Measurements from ENCODE around the gene CLEC16A.

Gene CLEC16A

GRCh38 chr16:11094075-11094856 is 149.9 kb downstream of the CLEC16A start:
- TF ChIP-seq, protein P1, sequence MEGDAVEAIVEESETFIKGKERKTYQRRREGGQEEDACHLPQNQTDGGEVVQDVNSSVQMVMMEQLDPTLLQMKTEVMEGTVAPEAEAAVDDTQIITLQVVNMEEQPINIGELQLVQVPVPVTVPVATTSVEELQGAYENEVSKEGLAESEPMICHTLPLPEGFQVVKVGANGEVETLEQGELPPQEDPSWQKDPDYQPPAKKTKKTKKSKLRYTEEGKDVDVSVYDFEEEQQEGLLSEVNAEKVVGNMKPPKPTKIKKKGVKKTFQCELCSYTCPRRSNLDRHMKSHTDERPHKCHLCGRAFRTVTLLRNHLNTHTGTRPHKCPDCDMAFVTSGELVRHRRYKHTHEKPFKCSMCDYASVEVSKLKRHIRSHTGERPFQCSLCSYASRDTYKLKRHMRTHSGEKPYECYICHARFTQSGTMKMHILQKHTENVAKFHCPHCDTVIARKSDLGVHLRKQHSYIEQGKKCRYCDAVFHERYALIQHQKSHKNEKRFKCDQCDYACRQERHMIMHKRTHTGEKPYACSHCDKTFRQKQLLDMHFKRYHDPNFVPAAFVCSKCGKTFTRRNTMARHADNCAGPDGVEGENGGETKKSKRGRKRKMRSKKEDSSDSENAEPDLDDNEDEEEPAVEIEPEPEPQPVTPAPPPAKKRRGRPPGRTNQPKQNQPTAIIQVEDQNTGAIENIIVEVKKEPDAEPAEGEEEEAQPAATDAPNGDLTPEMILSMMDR (IDR thresholded peaks at IDR 0.05), result no peak
- Histone ChIP-seq H3K36me3 (peaks cover 40% of the 10 kb centered on the region), H3K9me3 (no peaks in the 10 kb centered on the region), H3K27me3 (no peaks in the 10 kb centered on the region), H3K4me1 (ENCODE audit: control insufficient read depth in 1 of 2, insufficient read depth in 1 of 2, low read depth in 1 of 2, low read length in 1 of 2) (peaks cover 11 to 12% of the 10 kb centered on the region in 2 experiments), H3K27ac (peak overlapping the region; percentile 62), H3K4me3 (ENCODE audit: low read depth in 1 of 2, low read length in 1 of 2) (no peak overlapping the region)

- TF ChIP-seq, protein P1 (IDR thresholded peaks at IDR 0.05), result no peak
- H3K4me1 ChIP-seq (ENCODE audit: control insufficient read depth in 1 of 2, insufficient read depth in 1 of 2, low read depth in 1 of 2, low read length in 1 of 2), result peaks cover 11 to 12% of the 10 kb centered on the region in 2 experiments
- no peak overlapping the region for H3K27ac ChIP-seq
These were observed 150.6 kb downstream of the CLEC16A start for GRCh38 chr16:11094857-11095565.

DNA sequence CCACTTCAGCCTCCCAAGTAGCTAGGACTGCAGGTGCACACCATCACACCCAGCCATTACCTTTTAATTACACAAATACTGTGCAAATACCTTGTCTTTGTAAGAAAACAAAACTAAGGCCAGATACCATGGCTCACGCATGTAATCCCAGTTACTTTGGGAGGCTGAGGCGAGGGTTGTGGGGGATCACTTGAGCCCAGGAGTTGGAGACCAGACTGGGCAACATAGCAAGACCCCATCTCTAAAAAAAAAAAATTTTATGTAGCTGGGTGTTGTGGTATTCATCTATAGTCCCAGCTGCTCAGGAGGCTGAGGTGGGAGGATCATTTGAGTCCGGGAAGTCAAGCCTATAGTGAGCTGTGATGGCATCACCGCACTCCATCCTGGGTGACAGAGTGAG is 151.6 kb downstream of the CLEC16A start:
- H3K4me1 ChIP-seq (ENCODE audit: control insufficient read depth in 1 of 2, insufficient read depth in 1 of 2, low read depth in 1 of 2, low read length in 1 of 2), result peaks cover 11 to 12% of the 10 kb centered on the region in 2 experiments
- TF ChIP-seq, protein P1 (IDR thresholded peaks at IDR 0.05), result no peak
- H3K27ac ChIP-seq, result no peak overlapping the region
- no peak overlapping the region for H3K4me3 ChIP-seq (ENCODE audit: low read depth in 1 of 2, low read length in 1 of 2)
- no peaks in the 10 kb centered on the region for H3K9me3 ChIP-seq
- peaks cover 40% of the 10 kb centered on the region for H3K36me3 ChIP-seq
- no peaks in the 10 kb centered on the region for H3K27me3 ChIP-seq

More at GRCh38 chr16:11094857-11095565, 150.6 kb downstream of the CLEC16A start:
- no peaks in the 10 kb centered on the region for H3K9me3 ChIP-seq
- H3K4me3 ChIP-seq (ENCODE audit: low read depth in 1 of 2, low read length in 1 of 2), result no peak overlapping the region
- peaks cover 38% of the 10 kb centered on the region for H3K36me3 ChIP-seq
- no peaks in the 10 kb centered on the region for H3K27me3 ChIP-seq

GRCh38 chr16:11097094-11097786 is 152.9 kb downstream of the CLEC16A start:
- TF ChIP-seq, protein P1 (IDR thresholded peaks at IDR 0.05), result no peak

DNA sequence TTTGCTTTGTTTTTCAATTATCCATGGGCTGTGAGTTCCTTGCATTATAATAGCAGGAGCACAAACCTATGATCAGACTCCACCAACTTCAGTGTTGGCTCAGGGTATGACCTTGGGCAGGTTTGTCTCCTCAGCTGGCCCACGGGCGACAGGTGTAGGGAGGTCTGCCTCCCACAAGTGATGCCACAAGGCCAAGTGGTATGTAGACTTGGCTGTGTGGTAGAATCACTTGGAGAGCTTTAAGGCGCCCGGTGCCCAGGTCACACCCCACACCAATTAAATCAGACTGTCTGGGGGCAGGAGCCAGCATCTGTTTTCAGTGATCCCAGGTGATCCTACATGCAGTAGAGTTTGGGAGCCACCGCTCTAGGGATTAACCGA is 153.4 kb downstream of the CLEC16A start:
- TF ChIP-seq, protein P1 (IDR thresholded peaks at IDR 0.05), result no peak
- Histone ChIP-seq H3K9me3 (no peaks in the 10 kb centered on the region), H3K4me1 (ENCODE audit: control insufficient read depth in 1 of 2, insufficient read depth in 1 of 2, low read depth in 1 of 2, low read length in 1 of 2) (peaks cover 11 to 12% of the 10 kb centered on the region in 2 experiments), H3K27ac (no peak overlapping the region), H3K4me3 (ENCODE audit: low read depth in 1 of 2, low read length in 1 of 2) (no peak overlapping the region), H3K36me3 (peaks cover 37% of the 10 kb centered on the region), H3K27me3 (no peaks in the 10 kb centered on the region)

More at GRCh38 chr16:11097094-11097786, 152.9 kb downstream of the CLEC16A start:
- peaks cover 11 to 12% of the 10 kb centered on the region in 2 experiments for H3K4me1 ChIP-seq (ENCODE audit: control insufficient read depth in 1 of 2, insufficient read depth in 1 of 2, low read depth in 1 of 2, low read length in 1 of 2)
- H3K36me3 ChIP-seq, result peaks cover 33% of the 10 kb centered on the region
- H3K4me3 ChIP-seq (ENCODE audit: low read depth in 1 of 2, low read length in 1 of 2), result no peak overlapping the region
- no peaks in the 10 kb centered on the region for H3K27me3 ChIP-seq
- H3K27ac ChIP-seq, result no peak overlapping the region
- no peaks in the 10 kb centered on the region for H3K9me3 ChIP-seq

Data from neutrophil (primary cell).